Measurements from ENCODE around the gene SORCS2.

SORCS2 gene

GRCh38 chr4:7763788-7764187 lies 571.5 kb downstream of the SORCS2 start:
- H3K27me3 ChIP-seq (replicated peaks in 2 of 5; ENCODE audit: control insufficient read depth in 4 of 5, insufficient read depth in 5 of 5, low read length in 4 of 5) = peaks cover 0 to 62% (median 7%) of the 10 kb centered on the region in 5 experiments
- no peak overlapping the region for H3K4me3 ChIP-seq (ENCODE audit: control insufficient read depth in 1 of 7, extremely low read depth in 1 of 7, insufficient read depth in 4 of 7, low read depth in 2 of 7, low read length in 6 of 7)
- no peaks in the 10 kb centered on the region for H3K4me1 ChIP-seq (ENCODE audit: control extremely low read depth in 1 of 4, control insufficient read depth in 4 of 4, insufficient read depth in 4 of 4, low read length in 3 of 4)
- H3K27ac ChIP-seq (ENCODE audit: insufficient read depth in 1 of 2, low read depth in 1 of 2, low read length in 2 of 2, poor library complexity in 1 of 2, severe bottlenecking in 2 of 2) = no peak overlapping the region
- CTCF ChIA-PET = interaction anchor here (7.0 kb wide), 1 partner anchor 41 kb away, joined by 70 read pairs; no protein-coding TSS in a partner anchor
- H3K9me3 ChIP-seq (ENCODE audit: control extremely low read depth in 1 of 5, control insufficient read depth in 4 of 5, insufficient read depth in 2 of 5, low read depth in 1 of 5, low read length in 4 of 5) = no peaks in the 10 kb centered on the region
- POLR2A ChIA-PET = no interaction called here
- WGBS (ENCODE audit: insufficient coverage) = 87% methylated on average over 10 of the region's 10 CpGs
- H3K36me3 ChIP-seq (ENCODE audit: control insufficient read depth in 4 of 4, insufficient read depth in 4 of 4, low read length in 3 of 4) = no peaks in the 10 kb centered on the region
- no peak for DNase-seq

- Histone ChIP-seq H3K27ac (ENCODE audit: insufficient read depth in 1 of 2, low read depth in 1 of 2, low read length in 2 of 2, poor library complexity in 1 of 2, severe bottlenecking in 2 of 2) (no peak overlapping the region), H3K9me3 (ENCODE audit: control extremely low read depth in 1 of 5, control insufficient read depth in 4 of 5, insufficient read depth in 2 of 5, low read depth in 1 of 5, low read length in 4 of 5) (no peaks in the 10 kb centered on the region), H3K27me3 (replicated peaks in 2 of 5; ENCODE audit: control insufficient read depth in 4 of 5, insufficient read depth in 5 of 5, low read length in 4 of 5) (peaks cover 0 to 64% (median 7%) of the 10 kb centered on the region in 5 experiments), H3K4me1 (ENCODE audit: control extremely low read depth in 1 of 4, control insufficient read depth in 4 of 4, insufficient read depth in 4 of 4, low read length in 3 of 4) (no peaks in the 10 kb centered on the region), H3K36me3 (ENCODE audit: control insufficient read depth in 4 of 4, insufficient read depth in 4 of 4, low read length in 3 of 4) (no peaks in the 10 kb centered on the region), H3K4me3 (ENCODE audit: control insufficient read depth in 1 of 7, extremely low read depth in 1 of 7, insufficient read depth in 4 of 7, low read depth in 2 of 7, low read length in 6 of 7) (no peak overlapping the region)
- ChIA-PET CTCF (interaction anchor here (7.0 kb wide), 1 partner anchor 40 kb away, joined by 70 read pairs; no protein-coding TSS in a partner anchor), POLR2A (no interaction called here)
- DNase-seq = no peak
- WGBS (ENCODE audit: insufficient coverage) = 90% methylated on average over 3 of the region's 5 CpGs
Measured at GRCh38 chr4:7764466-7764865, 572.1 kb downstream of the SORCS2 start.

- no peaks in the 10 kb centered on the region for H3K36me3 ChIP-seq (ENCODE audit: control insufficient read depth in 4 of 4, insufficient read depth in 4 of 4, low read length in 3 of 4)
- ChIA-PET POLR2A (no interaction called here), CTCF (no interaction called here)
- H3K4me3 ChIP-seq (ENCODE audit: control insufficient read depth in 1 of 7, extremely low read depth in 1 of 7, insufficient read depth in 4 of 7, low read depth in 2 of 7, low read length in 6 of 7) = no peak overlapping the region
- H3K27me3 ChIP-seq (replicated peaks in 2 of 5; ENCODE audit: control insufficient read depth in 4 of 5, insufficient read depth in 5 of 5, low read length in 4 of 5) = peaks cover 0 to 66% (median 2%) of the 10 kb centered on the region in 5 experiments
- no peaks in the 10 kb centered on the region for H3K9me3 ChIP-seq (ENCODE audit: control extremely low read depth in 1 of 5, control insufficient read depth in 4 of 5, insufficient read depth in 2 of 5, low read depth in 1 of 5, low read length in 4 of 5)
- 84% methylated on average over 12 of the region's 12 CpGs for WGBS (ENCODE audit: insufficient coverage)
- peaks cover 0 to 1% (median 0%) of the 10 kb centered on the region in 4 experiments for H3K4me1 ChIP-seq (ENCODE audit: control extremely low read depth in 1 of 4, control insufficient read depth in 4 of 4, insufficient read depth in 4 of 4, low read length in 3 of 4)
- no peak for DNase-seq
- H3K27ac ChIP-seq (ENCODE audit: insufficient read depth in 1 of 2, low read depth in 1 of 2, low read length in 2 of 2, poor library complexity in 1 of 2, severe bottlenecking in 2 of 2) = no peak overlapping the region
Measured at GRCh38 chr4:7765666-7766065, 573.3 kb downstream of the SORCS2 start.

GRCh38 chr4:7766086-7766485 lies 573.7 kb downstream of the SORCS2 start:
- no peak for DNase-seq
- 94% methylated on average over 10 of the region's 11 CpGs for WGBS (ENCODE audit: insufficient coverage)
- H3K4me3 ChIP-seq (ENCODE audit: control insufficient read depth in 1 of 7, extremely low read depth in 1 of 7, insufficient read depth in 4 of 7, low read depth in 2 of 7, low read length in 6 of 7) = no peak overlapping the region
- H3K27me3 ChIP-seq (replicated peaks in 2 of 5; ENCODE audit: control insufficient read depth in 4 of 5, insufficient read depth in 5 of 5, low read length in 4 of 5) = peaks cover 0 to 66% (median 2%) of the 10 kb centered on the region in 5 experiments
- POLR2A ChIA-PET = no interaction called here
- no peaks in the 10 kb centered on the region for H3K36me3 ChIP-seq (ENCODE audit: control insufficient read depth in 4 of 4, insufficient read depth in 4 of 4, low read length in 3 of 4)
- no peaks in the 10 kb centered on the region for H3K9me3 ChIP-seq (ENCODE audit: control extremely low read depth in 1 of 5, control insufficient read depth in 4 of 5, insufficient read depth in 2 of 5, low read depth in 1 of 5, low read length in 4 of 5)
- CTCF ChIA-PET = no interaction called here
- no peak overlapping the region for H3K27ac ChIP-seq (ENCODE audit: insufficient read depth in 1 of 2, low read depth in 1 of 2, low read length in 2 of 2, poor library complexity in 1 of 2, severe bottlenecking in 2 of 2)
- peaks cover 0 to 5% (median 0%) of the 10 kb centered on the region in 4 experiments for H3K4me1 ChIP-seq (ENCODE audit: control extremely low read depth in 1 of 4, control insufficient read depth in 4 of 4, insufficient read depth in 4 of 4, low read length in 3 of 4)

GRCh38 chr4:7766661-7767345 lies 574.5 kb downstream of the SORCS2 start:
- CTCF ChIA-PET = interaction anchor here (0.9 to 2.5 kb wide), 5 partner anchors 9 to 38 kb away, joined by 3 to 18 read pairs (median 4); no protein-coding TSS in a partner anchor
- Histone ChIP-seq H3K4me3 (ENCODE audit: control insufficient read depth in 1 of 7, extremely low read depth in 1 of 7, insufficient read depth in 4 of 7, low read depth in 2 of 7, low read length in 6 of 7) (no peak overlapping the region), H3K27me3 (replicated peaks in 2 of 5; ENCODE audit: control insufficient read depth in 4 of 5, insufficient read depth in 5 of 5, low read length in 4 of 5) (peaks cover 0 to 65% (median 2%) of the 10 kb centered on the region in 5 experiments), H3K4me1 (ENCODE audit: control extremely low read depth in 1 of 4, control insufficient read depth in 4 of 4, insufficient read depth in 4 of 4, low read length in 3 of 4) (peaks cover 0 to 6% (median 0%) of the 10 kb centered on the region in 4 experiments), H3K27ac (ENCODE audit: insufficient read depth in 1 of 2, low read depth in 1 of 2, low read length in 2 of 2, poor library complexity in 1 of 2, severe bottlenecking in 2 of 2) (no peak overlapping the region), H3K9me3 (ENCODE audit: control extremely low read depth in 1 of 5, control insufficient read depth in 4 of 5, insufficient read depth in 2 of 5, low read depth in 1 of 5, low read length in 4 of 5) (no peaks in the 10 kb centered on the region), H3K36me3 (ENCODE audit: control insufficient read depth in 4 of 4, insufficient read depth in 4 of 4, low read length in 3 of 4) (no peaks in the 10 kb centered on the region)
- POLR2A ChIA-PET = no interaction called here
- DNase-seq = no peak
- WGBS (ENCODE audit: insufficient coverage) = 91% methylated on average over 22 of the region's 23 CpGs

- ChIA-PET POLR2A (no interaction called here), CTCF (interaction anchor here (0.9 to 2.5 kb wide), 7 partner anchors 9 to 220 kb away, joined by 3 to 18 read pairs (median 4); no protein-coding TSS in a partner anchor)
- H3K27ac ChIP-seq (ENCODE audit: insufficient read depth in 1 of 2, low read depth in 1 of 2, low read length in 2 of 2, poor library complexity in 1 of 2, severe bottlenecking in 2 of 2) = no peak overlapping the region
- no peak overlapping the region for H3K4me3 ChIP-seq (ENCODE audit: control insufficient read depth in 1 of 7, extremely low read depth in 1 of 7, insufficient read depth in 4 of 7, low read depth in 2 of 7, low read length in 6 of 7)
- H3K4me1 ChIP-seq (ENCODE audit: control extremely low read depth in 1 of 4, control insufficient read depth in 4 of 4, insufficient read depth in 4 of 4, low read length in 3 of 4) = peaks cover 0 to 6% (median 0%) of the 10 kb centered on the region in 4 experiments
- WGBS (ENCODE audit: insufficient coverage) = 83% methylated on average over 8 of the region's 9 CpGs
- no peak for DNase-seq
- H3K27me3 ChIP-seq (replicated peaks in 2 of 5; ENCODE audit: control insufficient read depth in 4 of 5, insufficient read depth in 5 of 5, low read length in 4 of 5) = peaks cover 0 to 60% (median 2%) of the 10 kb centered on the region in 5 experiments
- H3K36me3 ChIP-seq (ENCODE audit: control insufficient read depth in 4 of 4, insufficient read depth in 4 of 4, low read length in 3 of 4) = no peaks in the 10 kb centered on the region
- no peaks in the 10 kb centered on the region for H3K9me3 ChIP-seq (ENCODE audit: control extremely low read depth in 1 of 5, control insufficient read depth in 4 of 5, insufficient read depth in 2 of 5, low read depth in 1 of 5, low read length in 4 of 5)
Measured at GRCh38 chr4:7767526-7767925, 575.2 kb downstream of the SORCS2 start.

- ChIA-PET CTCF (interaction anchor here (0.6 to 3.4 kb wide), 7 partner anchors 9 to 1268 kb away, joined by 3 to 26 read pairs (median 5); no protein-coding TSS in a partner anchor), POLR2A (no interaction called here)
- no peaks in the 10 kb centered on the region for H3K36me3 ChIP-seq (ENCODE audit: control insufficient read depth in 4 of 4, insufficient read depth in 4 of 4, low read length in 3 of 4)
- H3K4me1 ChIP-seq (ENCODE audit: control extremely low read depth in 1 of 4, control insufficient read depth in 4 of 4, insufficient read depth in 4 of 4, low read length in 3 of 4) = peaks cover 0 to 6% (median 0%) of the 10 kb centered on the region in 4 experiments
- H3K4me3 ChIP-seq (ENCODE audit: control insufficient read depth in 1 of 7, extremely low read depth in 1 of 7, insufficient read depth in 4 of 7, low read depth in 2 of 7, low read length in 6 of 7) = no peak overlapping the region
- no peak for DNase-seq
- no peak overlapping the region for H3K27ac ChIP-seq (ENCODE audit: insufficient read depth in 1 of 2, low read depth in 1 of 2, low read length in 2 of 2, poor library complexity in 1 of 2, severe bottlenecking in 2 of 2)
- peaks cover 0 to 60% (median 2%) of the 10 kb centered on the region in 5 experiments for H3K27me3 ChIP-seq (replicated peaks in 2 of 5; ENCODE audit: control insufficient read depth in 4 of 5, insufficient read depth in 5 of 5, low read length in 4 of 5)
- 92% methylated on average over 10 of the region's 13 CpGs for WGBS (ENCODE audit: insufficient coverage)
- H3K9me3 ChIP-seq (ENCODE audit: control extremely low read depth in 1 of 5, control insufficient read depth in 4 of 5, insufficient read depth in 2 of 5, low read depth in 1 of 5, low read length in 4 of 5) = no peaks in the 10 kb centered on the region
Measured at GRCh38 chr4:7767966-7768365, 575.6 kb downstream of the SORCS2 start.

Measured in common myeloid progenitor, CD34-positive (primary cell).